HCT116 (cell line): ENCODE data around the gene C4orf36. TPM values are rescaled to one million over a fixed set of nuclear protein-coding genes. Genes with fewer than 3 reads are reported as not detected.

Source experiments
- ATAC-seq: fragments of 200-7000 bp; cut with Tn5 transposase; 2 replicates; pipeline ENCODE4 v1.9.1; 2020; ENCODE audit warnings: mild to moderate bottlenecking, moderate library complexity
- BruUV-seq: library from RNA; stranded (reverse); fragments of 400-500 nt; replicated peaks from 2 replicates; lab custom pipeline; 2021; lab: Mats Ljungman, UMichigan
- CTCF ChIA-PET: fragments of 300-600 bp; sonication (Branson Sonifier 250); formaldehyde crosslinking; loops from one replicate; lab custom pipeline; 2021; ENCODE audit warnings: antibody characterized with exemption; lab: Charles Lee
- POLR2A ChIA-PET: fragments of 300-600, 350-600 bp; sonication (Branson Sonifier 250); formaldehyde crosslinking; loops from one replicate; lab custom pipeline; 2021; ENCODE audit warnings: antibody characterized with exemption; lab: Charles Lee
- RAD21 ChIA-PET, 2 experiments: fragments of 300-600 bp; sonication (Branson Sonifier 250); formaldehyde crosslinking; loops; one replicate each; lab custom pipeline; 2023; ENCODE audit warnings: low total read pairs in 2 of 2; ENCODE audit not compliant: uncharacterized antibody in 2 of 2, unreplicated experiment in 2 of 2, low non-redundant PET in 1 of 2; lab: Charles Lee
- DNase-seq: peaks from one replicate; pipeline ENCODE4 v3.0.0-alpha.2; 2010; ENCODE audit warnings: low read depth, low spot score
- H2AFZ ChIP-seq: fragments of 200-600 bp; shearing (Covaris generic), sonication (generic); 2 replicates; pipeline ENCODE4 v1.6.1; 2017; ENCODE audit warnings: low read depth, mixed run types, mixed read lengths, antibody characterized with exemption, low read length; ENCODE audit not compliant: poor library complexity, severe bottlenecking
- H3K27ac ChIP-seq: 2 replicates; pipeline ENCODE4 v1.5.1; 2012; ENCODE audit warnings: low read depth, low read length
- H3K27me3 ChIP-seq: fragments of 200-600 bp; sonication (generic); 2 replicates; pipeline ENCODE4 v1.6.1; 2016; ENCODE audit warnings: mixed run types, low read length, mixed read lengths; ENCODE audit not compliant: insufficient read depth
- H3K36me3 ChIP-seq, 2 experiments: fragments of 200-500 bp in 1 of 2; fragments of 200-600 bp in 1 of 2; sonication (Bioruptor generic) in 1 of 2; sonication (generic) in 1 of 2; 2 replicates each; pipeline versions ENCODE4 v1.5.1 to v1.6.1; 2014 to 2016; ENCODE audit warnings: low read length in 2 of 2, inconsistent platforms in 1 of 2, mixed read lengths in 1 of 2, mixed run types in 1 of 2; ENCODE audit not compliant: insufficient read depth in 2 of 2, control insufficient read depth in 1 of 2
- H3K4me1 ChIP-seq, 2 experiments: fragments of 200-600 bp in 1 of 2; sonication (generic) in 1 of 2; 2 replicates each; pipeline versions ENCODE4 v1.5.1 to v1.6.1; 2012 to 2017; ENCODE audit warnings: low read length in 2 of 2, inconsistent platforms in 1 of 2, mild to moderate bottlenecking in 1 of 2, mixed read lengths in 1 of 2, mixed run types in 1 of 2, moderate library complexity in 1 of 2; ENCODE audit not compliant: insufficient read depth in 2 of 2, control insufficient read depth in 1 of 2
- H3K4me2 ChIP-seq: fragments of 200-600 bp; sonication (generic); 2 replicates; pipeline ENCODE4 v1.6.1; 2017; ENCODE audit warnings: mixed run types, low read length, mixed read lengths
- H3K4me3 ChIP-seq, 2 experiments: fragments of 200-600 bp in 1 of 2; sonication (generic) in 1 of 2; replicated peaks in 1 of 2; 2 replicates each; pipeline ENCODE4 v1.5.1; 2011 to 2016; ENCODE audit warnings: low read length in 2 of 2, control low read depth in 1 of 2, low read depth in 1 of 2, mild to moderate bottlenecking in 1 of 2, mixed read lengths in 1 of 2, mixed run types in 1 of 2
- H3K79me2 ChIP-seq: fragments of 200-600 bp; sonication (generic); 2 replicates; pipeline ENCODE4 v1.6.1; 2017; ENCODE audit warnings: mild to moderate bottlenecking, mixed run types, low read length, moderate library complexity, mixed read lengths; ENCODE audit not compliant: insufficient read depth
- H3K9ac ChIP-seq: fragments of 200-600 bp; sonication (generic); 2 replicates; pipeline ENCODE4 v1.6.1; 2016; ENCODE audit warnings: low read length, mixed read lengths
- H3K9me2 ChIP-seq: fragments of 200-600 bp; sonication (generic), shearing (Covaris generic); 2 replicates; pipeline ENCODE4 v1.6.1; 2017; ENCODE audit warnings: mixed run types, mild to moderate bottlenecking, moderate library complexity; ENCODE audit not compliant: insufficient read depth
- H3K9me3 ChIP-seq, 2 experiments: fragments of 200-500 bp in 1 of 2; fragments of 200-600 bp in 1 of 2; sonication (Bioruptor generic) in 1 of 2; sonication (generic) in 1 of 2; 2 replicates each; pipeline ENCODE4 v1.6.1; 2014 to 2017; ENCODE audit warnings: low read length in 2 of 2, mixed read lengths in 2 of 2, inconsistent platforms in 1 of 2, low read depth in 1 of 2, mild to moderate bottlenecking in 1 of 2, mixed run types in 1 of 2, moderate library complexity in 1 of 2; ENCODE audit not compliant: control insufficient read depth in 1 of 2, insufficient read depth in 1 of 2
- H4K20me1 ChIP-seq: fragments of 200-600 bp; sonication (generic), shearing (Covaris generic); 2 replicates; pipeline ENCODE4 v1.6.1; 2017; ENCODE audit warnings: mixed run types, mild to moderate bottlenecking, moderate library complexity; ENCODE audit not compliant: insufficient read depth
- CBX3 ChIP-seq: IDR thresholded peaks from 2 replicates; pipeline ENCODE4 v1.6.1; 2012; ENCODE audit warnings: low read depth
- CEBPB ChIP-seq: IDR thresholded peaks from 2 replicates; pipeline ENCODE4 v1.6.1; 2012; ENCODE audit warnings: low read depth
- EGR1 ChIP-seq: IDR thresholded peaks from 2 replicates; pipeline ENCODE4 v1.6.1; 2012; ENCODE audit warnings: low read depth
- ELF1 ChIP-seq: IDR thresholded peaks from 2 replicates; pipeline ENCODE4 v1.6.1; 2012; ENCODE audit warnings: low read depth, borderline replicate concordance
- EZH2 ChIP-seq: fragments of 200-600 bp; sonication (generic); IDR thresholded peaks from 2 replicates; pipeline ENCODE4 v1.6.1; 2017; ENCODE audit warnings: antibody characterized with exemption, mixed run types
- EZH2phosphoT487 ChIP-seq: fragments of 200-600 bp; IDR thresholded peaks from 2 replicates; pipeline ENCODE4 v1.6.1; 2018; ENCODE audit warnings: antibody characterized with exemption, borderline replicate concordance
- FOSL1 ChIP-seq: IDR thresholded peaks from 2 replicates; pipeline ENCODE4 v1.6.1; 2012; ENCODE audit warnings: low read depth
- JUND ChIP-seq: IDR thresholded peaks from 2 replicates; pipeline ENCODE4 v1.6.1; 2012
- MAX ChIP-seq: IDR thresholded peaks from 2 replicates; pipeline ENCODE4 v1.6.1; 2012
- POLR2A ChIP-seq: IDR thresholded peaks from 2 replicates; pipeline ENCODE4 v1.7.0; 2011; ENCODE audit warnings: borderline replicate concordance; ENCODE audit not compliant: insufficient read depth, insufficient read length; ENCODE audit errors: extremely low read depth
- POLR2AphosphoS5 ChIP-seq: IDR thresholded peaks from 2 replicates; pipeline ENCODE4 v1.6.1; 2011; ENCODE audit warnings: mild to moderate bottlenecking, low read depth, low read length, moderate library complexity
- RAD21 ChIP-seq: IDR thresholded peaks from 2 replicates; pipeline ENCODE4 v1.6.1; 2012; ENCODE audit warnings: low read depth, mild to moderate bottlenecking
- SP1 ChIP-seq: IDR thresholded peaks from 2 replicates; pipeline ENCODE4 v1.6.1; 2012; ENCODE audit warnings: low read depth
- SRF ChIP-seq: IDR thresholded peaks from 2 replicates; pipeline ENCODE4 v1.6.1; 2012; ENCODE audit warnings: low read depth
- TCF7L2 ChIP-seq: IDR thresholded peaks from 2 replicates; pipeline ENCODE4 v1.7.0; 2011; ENCODE audit warnings: borderline replicate concordance, inconsistent platforms; ENCODE audit not compliant: insufficient read depth, insufficient read length; ENCODE audit errors: extremely low read depth
- YY1 ChIP-seq: IDR thresholded peaks from 2 replicates; pipeline ENCODE4 v1.6.1; 2011; ENCODE audit warnings: low read length, low read depth, moderate library complexity, mild to moderate bottlenecking; ENCODE audit not compliant: insufficient replicate concordance; ENCODE audit errors: extremely low read depth
- intact Hi-C: fragments of 100-400 bp; cut with micrococcal nuclease; formaldehyde crosslinking; loops from 2 replicates; pipeline ENCODE4 v1.10.0; 2022
- total RNA-seq: library from RNA; stranded (reverse); gene quantifications from one replicate; pipeline ENCODE4 v1.2.1, GENCODE V29; 2021; ENCODE audit not compliant: unreplicated experiment
- TF ChIP-seq, protein P1 (sequence below), 3 experiments: fragments of 200-600 bp in 1 of 3; sonication (generic) in 1 of 3; IDR thresholded peaks in 2 of 3; conservative IDR thresholded peaks in 1 of 3; 2 replicates each; pipeline ENCODE4 v1.5.1; 2012 to 2017; ENCODE audit warnings: low read depth in 2 of 3, low read length in 2 of 3, antibody characterized with exemption in 1 of 3, borderline replicate concordance in 1 of 3, control low read depth in 1 of 3, mild to moderate bottlenecking in 1 of 3, mixed read lengths in 1 of 3, mixed run types in 1 of 3, moderate library complexity in 1 of 3; ENCODE audit not compliant: insufficient read depth in 1 of 3
- TF ChIP-seq, protein P2 (sequence below): IDR thresholded peaks from 2 replicates; pipeline ENCODE4 v1.6.1; 2012

Gene C4orf36
- total RNA-seq, 1 experiment from 2014 or later, result 1.8 TPM

DNA sequence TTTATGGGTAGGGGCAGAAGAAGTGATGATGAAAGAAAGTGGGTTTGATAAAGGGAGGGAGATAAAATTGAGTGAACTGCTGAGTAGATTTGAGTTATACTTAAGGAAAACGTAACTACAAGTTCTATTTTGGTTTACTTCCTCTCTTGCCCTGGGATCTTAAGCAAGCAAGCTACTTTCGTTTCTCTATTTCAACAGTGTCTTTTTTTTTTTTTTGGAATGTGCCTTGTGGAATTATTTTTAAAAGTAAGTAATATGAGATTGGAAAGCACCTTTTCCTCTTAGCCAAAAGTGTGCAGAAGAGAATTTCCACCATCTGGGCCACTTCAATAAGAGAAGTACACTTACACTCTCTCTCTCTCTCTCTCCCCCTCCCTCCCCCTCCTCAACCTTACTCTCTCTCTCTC, 16.0 kb upstream of the C4orf36 start (continued):
- TF ChIP-seq SP1, result no peak
- TF ChIP-seq CEBPB, result no peak
- TF ChIP-seq POLR2A, result no peak
- TF ChIP-seq ELF1, result no peak
- no peak for TF ChIP-seq FOSL1
- no peak for TF ChIP-seq POLR2AphosphoS5
- no peak for TF ChIP-seq RAD21
- no peak for TF ChIP-seq JUND
- TF ChIP-seq EZH2, result no peak

- Histone ChIP-seq H3K4me1 (peaks cover 3 to 8% of the 10 kb centered on the region in 2 experiments; a peak in 3 of 4 replicates), H3K36me3 (no peaks in the 10 kb centered on the region), H3K9me3 (no peaks in the 10 kb centered on the region), H3K27me3 (no peaks in the 10 kb centered on the region), H3K27ac (no peak overlapping the region), H3K4me3 (no peak overlapping the region), H3K4me2 (no peak overlapping the region), H3K9ac (no peak overlapping the region), H2AFZ (no peak overlapping the region), H4K20me1 (no peaks in the 10 kb centered on the region), H3K9me2 (no peaks in the 10 kb centered on the region), H3K79me2 (no peaks in the 10 kb centered on the region)
- ATAC-seq, result no peak
- TF ChIP-seq, protein P1, sequence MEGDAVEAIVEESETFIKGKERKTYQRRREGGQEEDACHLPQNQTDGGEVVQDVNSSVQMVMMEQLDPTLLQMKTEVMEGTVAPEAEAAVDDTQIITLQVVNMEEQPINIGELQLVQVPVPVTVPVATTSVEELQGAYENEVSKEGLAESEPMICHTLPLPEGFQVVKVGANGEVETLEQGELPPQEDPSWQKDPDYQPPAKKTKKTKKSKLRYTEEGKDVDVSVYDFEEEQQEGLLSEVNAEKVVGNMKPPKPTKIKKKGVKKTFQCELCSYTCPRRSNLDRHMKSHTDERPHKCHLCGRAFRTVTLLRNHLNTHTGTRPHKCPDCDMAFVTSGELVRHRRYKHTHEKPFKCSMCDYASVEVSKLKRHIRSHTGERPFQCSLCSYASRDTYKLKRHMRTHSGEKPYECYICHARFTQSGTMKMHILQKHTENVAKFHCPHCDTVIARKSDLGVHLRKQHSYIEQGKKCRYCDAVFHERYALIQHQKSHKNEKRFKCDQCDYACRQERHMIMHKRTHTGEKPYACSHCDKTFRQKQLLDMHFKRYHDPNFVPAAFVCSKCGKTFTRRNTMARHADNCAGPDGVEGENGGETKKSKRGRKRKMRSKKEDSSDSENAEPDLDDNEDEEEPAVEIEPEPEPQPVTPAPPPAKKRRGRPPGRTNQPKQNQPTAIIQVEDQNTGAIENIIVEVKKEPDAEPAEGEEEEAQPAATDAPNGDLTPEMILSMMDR (IDR thresholded peaks at IDR 0.05 in 2 of 3, conservative IDR thresholded peaks at IDR 0.05 in 1 of 3; ENCODE audit: borderline replicate concordance in 1 of 3, insufficient read depth in 1 of 3, low read depth in 2 of 3, low read length in 2 of 3), result no peak
- TF ChIP-seq RAD21 (no peak), MAX (no peak), EGR1 (no peak), EZH2 (no peak), EZH2phosphoT487 (no peak), CBX3 (no peak), POLR2AphosphoS5 (no peak), JUND (no peak), POLR2A (no peak), ELF1 (no peak), TCF7L2 (no peak), FOSL1 (no peak), CEBPB (no peak), YY1 (no peak), SRF (no peak)
- TF ChIP-seq, protein P2, sequence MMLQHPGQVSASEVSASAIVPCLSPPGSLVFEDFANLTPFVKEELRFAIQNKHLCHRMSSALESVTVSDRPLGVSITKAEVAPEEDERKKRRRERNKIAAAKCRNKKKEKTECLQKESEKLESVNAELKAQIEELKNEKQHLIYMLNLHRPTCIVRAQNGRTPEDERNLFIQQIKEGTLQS, result no peak
- DNase-seq, result no peak
- ChIA-PET RAD21 (interaction anchor here in 1 of 2 experiments (0.7 kb wide), 1 partner anchor 1247 kb away, joined by 4 read pairs; no protein-coding TSS in a partner anchor), CTCF (interaction anchor here (1.3 to 6.8 kb wide), 3 partner anchors 20 to 405 kb away, joined by 4 to 34 read pairs (median 7); no protein-coding TSS in a partner anchor), POLR2A (no interaction called here)
- BruUV-seq, result no TSS peak
- intact Hi-C loops, result no loop called here
These were observed 9.6 kb upstream of the C4orf36 start for GRCh38 chr4:86901864-86902263.
